ENCODE data around the gene SLC12A9.
"Not testable (repeated sequence)": the region's sequence is repeated elsewhere in the genome, so short reads cannot be mapped to it uniquely, and the experiment has no call there.

Gene SLC12A9, protein sequence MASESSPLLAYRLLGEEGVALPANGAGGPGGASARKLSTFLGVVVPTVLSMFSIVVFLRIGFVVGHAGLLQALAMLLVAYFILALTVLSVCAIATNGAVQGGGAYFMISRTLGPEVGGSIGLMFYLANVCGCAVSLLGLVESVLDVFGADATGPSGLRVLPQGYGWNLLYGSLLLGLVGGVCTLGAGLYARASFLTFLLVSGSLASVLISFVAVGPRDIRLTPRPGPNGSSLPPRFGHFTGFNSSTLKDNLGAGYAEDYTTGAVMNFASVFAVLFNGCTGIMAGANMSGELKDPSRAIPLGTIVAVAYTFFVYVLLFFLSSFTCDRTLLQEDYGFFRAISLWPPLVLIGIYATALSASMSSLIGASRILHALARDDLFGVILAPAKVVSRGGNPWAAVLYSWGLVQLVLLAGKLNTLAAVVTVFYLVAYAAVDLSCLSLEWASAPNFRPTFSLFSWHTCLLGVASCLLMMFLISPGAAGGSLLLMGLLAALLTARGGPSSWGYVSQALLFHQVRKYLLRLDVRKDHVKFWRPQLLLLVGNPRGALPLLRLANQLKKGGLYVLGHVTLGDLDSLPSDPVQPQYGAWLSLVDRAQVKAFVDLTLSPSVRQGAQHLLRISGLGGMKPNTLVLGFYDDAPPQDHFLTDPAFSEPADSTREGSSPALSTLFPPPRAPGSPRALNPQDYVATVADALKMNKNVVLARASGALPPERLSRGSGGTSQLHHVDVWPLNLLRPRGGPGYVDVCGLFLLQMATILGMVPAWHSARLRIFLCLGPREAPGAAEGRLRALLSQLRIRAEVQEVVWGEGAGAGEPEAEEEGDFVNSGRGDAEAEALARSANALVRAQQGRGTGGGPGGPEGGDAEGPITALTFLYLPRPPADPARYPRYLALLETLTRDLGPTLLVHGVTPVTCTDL

GRCh38 chr7:100852048-100852872, at the start of gene SLC12A9:
SLC12A9 (plus strand) TSS chr7:100852713; CDS start chr7:100854198, 1,485 bp downstream.
- DNase-seq, result peak; percentile 85

DNA sequence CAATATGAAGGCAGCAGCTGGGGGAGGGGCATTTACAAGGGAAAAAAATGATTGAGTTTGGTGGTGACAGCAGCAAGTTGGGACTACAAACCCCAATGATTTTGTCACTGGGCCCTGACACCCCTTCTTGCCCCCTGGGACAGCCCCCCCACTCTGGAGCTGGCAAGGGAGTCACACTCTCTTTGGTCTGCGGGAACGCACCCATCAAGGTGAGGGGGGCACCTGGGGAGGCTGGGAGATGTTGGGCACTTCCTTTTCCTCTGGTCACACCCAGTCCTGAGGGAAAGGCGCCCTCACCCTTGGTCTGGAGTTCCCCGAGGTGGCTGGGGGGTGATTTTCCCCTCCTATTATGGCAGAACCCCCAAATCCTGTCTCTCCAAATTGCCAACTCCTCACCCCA, 49.6 kb upstream of the SLC12A9 start:
- DNase-seq, result no peak

DNA sequence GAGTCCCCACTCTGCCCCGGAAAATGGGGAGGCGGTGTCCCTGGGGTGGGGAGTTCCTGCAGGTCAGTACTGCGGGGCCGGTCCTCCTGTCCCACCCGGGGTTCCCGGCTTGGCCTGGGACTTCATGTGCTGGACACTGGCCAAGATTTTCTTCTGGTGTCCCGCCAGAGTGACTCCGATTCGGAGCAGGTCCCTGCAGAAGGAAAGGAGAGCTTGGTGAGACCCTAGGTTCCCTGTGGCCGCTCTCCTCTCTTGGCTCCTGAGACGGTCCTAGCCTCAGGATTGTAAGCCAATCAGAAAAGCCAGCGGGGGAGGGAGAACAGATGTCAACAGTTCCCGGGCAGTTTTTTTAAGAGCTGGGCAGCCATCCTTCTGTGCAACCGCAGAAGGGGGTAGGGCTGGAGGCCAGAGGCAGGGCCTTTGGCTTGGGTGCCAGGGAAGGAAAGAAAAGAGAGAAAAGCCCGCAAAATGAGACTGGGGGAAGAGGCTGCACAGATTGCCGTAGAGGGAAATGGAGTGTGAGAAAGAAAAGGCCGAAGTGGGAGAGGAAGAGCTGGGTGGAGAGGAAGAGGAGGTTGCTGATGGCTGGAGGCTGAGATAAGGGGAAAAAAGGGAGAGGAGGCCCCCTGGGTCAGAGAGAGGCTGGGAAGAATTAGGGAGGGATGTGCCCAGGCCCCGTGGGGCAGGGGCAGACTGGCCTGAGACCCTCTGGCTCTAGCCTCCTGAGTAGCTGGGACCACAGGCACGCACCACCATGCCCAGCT, 48.9 kb upstream of the SLC12A9 start:
- DNase-seq, result peak; percentile 45

DNA sequence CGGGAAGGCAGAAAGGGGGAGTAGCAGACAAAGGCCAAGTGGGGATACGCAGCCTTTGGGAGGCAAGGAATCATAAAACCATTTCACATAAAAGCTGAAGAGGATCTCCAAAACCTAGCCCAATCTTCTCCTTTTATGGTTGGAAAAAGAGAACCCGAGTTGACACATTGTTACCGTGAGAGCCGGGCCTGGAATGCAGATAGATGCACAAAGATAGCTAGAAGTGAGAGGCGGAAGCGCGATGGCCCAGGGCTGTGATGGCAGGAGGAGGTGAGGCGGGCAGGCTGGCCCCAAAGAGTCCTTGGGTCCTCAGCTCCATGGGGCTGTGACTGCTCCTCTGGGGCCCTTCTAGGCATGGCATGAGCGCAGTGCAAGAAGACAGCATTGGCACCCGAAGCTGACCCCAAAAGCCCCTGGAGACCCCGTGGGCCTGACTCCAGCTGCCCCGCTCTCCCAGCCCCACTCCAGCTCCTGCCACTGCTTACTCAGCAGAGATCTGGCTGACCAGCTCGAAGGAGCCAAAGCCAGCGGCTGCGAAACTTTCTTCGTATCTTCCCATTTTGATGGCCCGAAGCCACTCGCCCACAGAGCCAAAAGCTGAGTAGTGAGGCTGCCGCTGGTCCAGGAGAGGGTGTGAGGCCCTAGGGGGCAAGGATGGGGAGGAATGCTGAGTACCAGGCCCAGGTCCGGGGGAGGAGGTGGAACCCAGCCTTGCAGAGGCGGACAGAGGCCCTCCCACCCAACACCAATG, 47.7 kb upstream of the SLC12A9 start:
- no peak for DNase-seq

DNA sequence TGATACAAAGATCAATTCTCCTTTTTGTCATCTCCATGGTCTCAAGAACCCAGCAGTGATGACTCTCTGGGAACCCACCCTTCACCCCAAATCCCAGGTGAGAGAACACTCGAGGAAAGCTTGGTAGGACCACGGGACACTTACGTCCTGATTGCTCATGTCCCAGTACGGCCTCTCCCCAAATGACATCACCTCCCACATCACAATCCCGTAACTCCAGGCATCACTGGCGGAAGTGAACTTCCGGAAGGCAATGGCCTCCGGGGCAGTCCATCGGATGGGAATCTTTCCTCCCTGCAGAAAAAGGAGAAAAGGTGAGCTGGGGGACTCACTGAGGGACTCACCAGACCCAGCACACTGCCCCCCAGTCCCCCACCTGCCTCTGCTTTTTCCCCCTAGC, 46.2 kb upstream of the SLC12A9 start:
- DNase-seq, result no peak

- not testable (repeated sequence) for DNase-seq
These were observed 45.6 kb upstream of the SLC12A9 start for GRCh38 chr7:100806883-100807282.

DNA sequence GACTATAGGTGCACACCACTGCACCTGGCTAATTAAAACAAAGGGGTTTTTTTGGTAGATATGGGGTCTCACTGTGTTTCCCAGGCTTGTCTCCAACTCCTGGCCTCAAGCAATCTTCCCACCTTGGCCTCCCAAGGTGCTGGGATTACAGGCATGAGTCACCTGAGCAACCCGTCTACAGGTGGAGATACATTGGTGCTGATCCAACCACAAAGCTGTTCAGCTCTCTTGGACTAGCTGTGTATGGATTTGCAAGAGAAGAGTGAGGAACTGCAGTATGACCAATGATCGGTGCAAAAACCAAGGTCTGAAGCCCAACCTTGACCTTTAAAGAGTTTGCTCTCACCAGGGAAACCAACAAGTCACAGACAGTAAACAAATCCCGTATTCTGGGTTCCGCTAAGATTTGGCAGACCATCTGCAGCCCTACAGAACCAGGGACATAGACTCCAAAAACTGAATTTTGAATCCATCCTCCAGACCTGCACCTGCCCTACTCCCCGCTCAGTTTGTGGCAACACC, 44.1 kb upstream of the SLC12A9 start:
- DNase-seq, result no peak

DNA sequence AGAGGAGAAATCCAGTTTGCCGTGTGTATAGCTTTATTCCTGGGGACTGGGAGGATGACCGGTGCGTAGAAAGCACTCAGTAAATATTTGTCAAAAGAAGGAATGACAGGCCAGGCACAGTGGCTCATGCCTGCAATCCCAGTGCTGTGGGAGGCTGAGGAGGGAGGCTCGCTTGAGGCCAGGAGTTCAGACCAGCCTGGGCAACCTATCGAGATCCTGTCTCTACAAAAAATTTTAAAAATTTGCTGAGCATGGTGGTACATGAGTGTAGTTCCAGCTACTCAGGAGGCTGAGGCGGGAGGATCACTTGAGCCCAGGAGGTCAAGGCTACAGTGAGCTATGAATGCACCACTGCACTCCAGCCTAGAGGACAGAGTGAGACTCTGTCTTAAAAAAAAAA, 41.0 kb upstream of the SLC12A9 start:
- DNase-seq, result no peak

DNA sequence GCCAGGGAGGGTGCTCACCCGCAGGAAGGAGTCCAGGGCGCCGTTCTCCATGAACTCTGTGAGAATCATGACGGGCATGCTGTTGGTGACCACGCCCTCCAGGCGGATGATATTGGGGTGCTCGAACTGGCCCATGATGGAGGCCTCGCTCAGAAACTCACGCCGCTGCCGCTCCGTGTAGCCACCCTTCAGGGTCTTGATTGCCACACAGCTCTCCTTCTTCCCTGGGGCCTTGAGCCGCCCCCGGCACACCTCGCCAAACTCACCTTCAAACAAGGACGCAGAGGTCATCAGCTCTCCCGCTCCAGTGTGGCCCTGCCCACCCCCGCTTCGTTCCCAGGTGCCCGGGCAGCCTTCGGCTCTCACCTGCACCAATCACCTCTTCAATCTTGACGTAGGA, 39.8 kb upstream of the SLC12A9 start:
- DNase-seq, result no peak

GRCh38 chr7:100816515-100816914, 36.0 kb upstream of the SLC12A9 start:
- DNase-seq, result not testable (repeated sequence)

DNA sequence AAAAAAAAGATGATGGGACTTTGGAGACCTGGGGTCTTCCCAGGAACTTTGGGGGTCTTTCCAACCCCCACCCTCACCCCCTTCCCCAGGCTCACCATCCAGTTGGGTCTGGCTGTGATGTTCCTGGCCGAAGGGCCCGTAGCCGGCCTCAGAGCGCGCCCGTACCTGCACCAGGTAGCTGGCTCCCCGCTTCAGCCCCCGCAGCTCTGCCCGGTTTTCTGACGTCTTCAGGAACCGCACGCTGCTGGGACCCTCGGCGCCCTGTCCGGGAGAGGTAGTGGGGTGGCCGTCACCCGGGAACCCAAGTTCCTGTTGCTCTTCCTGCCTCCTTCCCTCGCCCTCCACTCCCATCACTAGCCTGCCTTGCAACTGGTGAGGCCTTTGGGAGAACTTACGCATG, 35.4 kb upstream of the SLC12A9 start:
- DNase-seq, result no peak

GRCh38 chr7:100818366-100818765, 34.1 kb upstream of the SLC12A9 start:
- no peak for DNase-seq

DNA sequence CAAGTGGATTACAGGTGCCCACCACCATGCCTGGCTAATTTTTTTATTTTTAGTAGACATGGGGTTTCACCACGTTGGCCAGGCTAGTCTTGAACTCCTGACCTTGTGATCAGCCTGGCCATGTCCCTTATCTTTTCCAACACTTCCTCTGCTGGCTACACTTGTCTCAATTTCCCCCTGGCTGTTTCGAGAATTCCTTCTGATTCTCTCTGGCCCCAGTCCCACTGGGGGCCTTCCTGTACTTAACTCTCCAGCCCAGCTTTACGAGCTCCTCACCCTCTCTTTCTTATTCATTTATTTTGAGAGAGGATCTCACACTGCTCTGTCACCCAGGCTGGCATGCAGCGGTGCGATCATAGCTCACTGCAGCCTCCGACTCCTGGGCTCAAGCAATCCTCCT, 33.7 kb upstream of the SLC12A9 start:
- no peak for DNase-seq

DNA sequence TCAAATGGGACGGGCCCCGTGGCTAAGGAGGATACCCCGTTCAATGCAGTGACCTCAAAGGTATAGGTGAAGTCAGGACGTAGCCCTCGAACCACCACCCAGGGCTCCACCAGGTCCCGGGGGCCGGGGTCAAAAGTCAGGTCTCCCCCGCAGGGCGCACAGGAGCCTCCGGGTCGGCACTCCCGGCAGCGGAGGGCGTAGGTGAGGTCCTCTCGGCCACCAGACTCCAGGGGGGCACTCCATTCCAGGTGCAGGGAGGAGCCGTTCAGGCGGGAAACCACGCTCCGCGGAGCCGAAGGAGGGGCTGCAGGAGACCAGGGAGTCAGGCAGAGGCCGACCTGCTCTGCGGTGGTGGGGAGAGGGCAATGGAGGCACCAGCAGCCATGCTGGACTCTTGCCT, 32.9 kb upstream of the SLC12A9 start:
- DNase-seq, result no peak

DNA sequence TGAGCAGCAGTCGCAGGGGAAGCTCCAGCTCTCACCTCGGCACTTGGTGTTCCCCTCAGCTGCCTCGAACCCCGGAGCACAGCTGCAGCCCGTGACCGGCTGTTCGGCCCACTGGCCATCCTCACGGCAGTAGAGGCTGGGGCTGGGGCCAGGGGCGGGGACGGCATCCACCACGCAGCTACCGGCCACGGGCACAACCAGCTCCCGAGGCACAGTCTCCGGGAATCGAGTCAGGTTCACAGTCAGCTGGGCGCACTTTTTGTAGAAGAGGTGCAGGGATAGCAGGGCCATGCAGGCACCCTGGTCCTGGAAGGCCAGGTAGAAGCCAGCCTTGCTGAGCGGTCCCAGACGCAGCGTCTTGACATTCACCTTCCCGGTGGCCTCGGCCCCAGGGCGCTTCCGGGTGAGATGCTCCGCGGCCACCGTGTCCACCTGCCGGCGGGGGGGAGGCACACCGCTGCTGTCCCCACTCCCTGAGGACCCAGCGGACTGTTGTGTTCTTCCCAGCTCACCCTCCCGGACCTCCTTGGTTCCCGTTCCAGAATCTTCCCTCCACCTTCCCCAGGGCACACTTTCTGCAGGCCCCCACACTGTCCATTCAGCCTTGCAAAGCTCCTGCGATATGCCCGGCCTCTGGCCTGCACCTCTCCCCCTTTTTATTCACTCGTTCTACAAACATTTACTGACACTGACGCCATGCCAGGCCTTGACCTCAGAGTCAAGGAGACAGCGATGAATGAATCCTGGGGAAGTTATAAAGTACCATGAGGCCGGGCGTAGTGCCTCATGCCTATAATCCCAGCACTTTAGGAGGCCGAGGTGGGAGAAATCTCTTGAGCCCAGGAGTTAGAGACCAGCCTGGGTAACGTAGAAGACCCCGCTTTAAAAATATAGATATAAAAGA, 30.0 kb upstream of the SLC12A9 start:
- no peak for DNase-seq

GRCh38 chr7:100823140-100823525, 29.4 kb upstream of the SLC12A9 start:
- no peak for DNase-seq

GRCh38 chr7:100823534-100823933, 29.0 kb upstream of the SLC12A9 start:
- no peak for DNase-seq

DNA sequence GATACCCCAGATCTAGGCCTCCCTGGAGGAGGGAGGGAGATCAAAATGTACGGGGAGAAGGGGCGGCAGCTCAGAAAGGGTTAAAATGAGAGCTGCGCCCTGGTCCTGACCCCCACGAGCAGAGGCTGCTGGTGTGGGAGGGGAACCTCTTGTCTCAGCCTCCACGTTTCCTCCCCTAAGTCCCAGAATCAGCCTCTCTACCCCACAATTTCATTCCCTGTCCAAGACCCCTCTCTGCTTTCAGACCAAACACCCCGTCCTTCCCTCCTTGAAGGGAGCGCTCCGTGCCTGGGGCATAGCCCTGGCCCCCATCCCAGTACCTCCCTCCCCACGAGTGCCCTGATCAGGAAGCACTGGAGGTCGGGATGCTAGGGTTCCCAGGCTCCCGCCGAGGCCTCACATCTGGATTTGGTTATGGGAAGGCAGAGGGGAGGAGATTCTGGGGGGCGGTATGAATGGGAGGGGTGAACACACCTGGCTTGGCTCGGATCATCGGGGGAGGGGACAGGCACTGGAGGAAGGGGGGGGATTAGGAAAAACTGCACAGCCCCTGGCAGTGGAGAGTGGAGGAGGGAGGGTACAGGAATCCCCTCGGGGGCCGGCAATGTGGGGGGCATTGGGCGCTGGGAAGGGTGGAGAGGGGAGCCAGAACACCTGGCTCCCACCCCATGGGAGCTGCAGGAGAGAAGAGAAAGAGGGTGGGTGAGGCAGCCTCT, 27.9 kb upstream of the SLC12A9 start:
- DNase-seq, result no peak

DNA sequence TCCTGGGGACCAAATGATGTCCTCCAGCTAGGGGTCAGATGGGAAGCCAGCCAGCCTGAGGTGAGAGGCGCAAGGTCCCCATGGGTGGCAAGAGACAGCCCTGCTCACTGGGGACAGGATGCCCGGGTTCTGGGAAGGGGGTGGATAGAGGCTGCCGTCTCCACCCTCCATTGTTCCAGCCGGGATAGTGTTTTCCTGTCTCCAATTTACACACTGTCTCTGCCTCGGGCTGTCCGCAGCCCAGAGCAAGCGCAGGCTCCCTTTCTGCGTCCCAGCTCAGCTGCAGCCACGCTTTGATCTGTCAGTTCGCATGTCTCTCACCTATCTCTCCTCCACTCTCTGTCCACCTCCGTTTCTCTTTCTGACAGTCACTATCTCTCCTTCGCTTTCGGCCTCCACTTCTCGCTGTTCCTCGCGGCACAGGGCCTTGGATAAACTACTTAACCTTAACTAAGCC, 27.3 kb upstream of the SLC12A9 start:
- no peak for DNase-seq
